Cerebellar nuclear complex (tissue), 1 donor: ENCODE data around the gene ZNF710.

ENCODE experiments used
- DNase-seq, 2 experiments: peaks; one replicate each; lab custom pipeline; 2025; lab: John Stamatoyannopoulos, UW

The ZNF710 gene

GRCh38 chr15:89993349-89993748 lies 7.8 kb upstream of the ZNF710 start:
- DNase-seq = no peak

- DNase-seq = no peak
Observed at GRCh38 chr15:89997079-89997478, 4.0 kb upstream of the ZNF710 start.

- DNase-seq = no peak
Observed at GRCh38 chr15:89998141-89998661, 2.9 kb upstream of the ZNF710 start.

GRCh38 chr15:89998923-89999675 lies 2.0 kb upstream of the ZNF710 start:
- no peak for DNase-seq

- DNase-seq = no peak
Observed at GRCh38 chr15:89999676-90000185, 1.4 kb upstream of the ZNF710 start.

- DNase-seq = no peak
Observed at GRCh38 chr15:90000186-90001001, 730 bp upstream of the ZNF710 start.

- DNase-seq = no peak
Observed at GRCh38 chr15:90001683-90002427, 731 bp downstream of the ZNF710 start.

GRCh38 chr15:90002428-90002844 lies 1.3 kb downstream of the ZNF710 start:
- no peak for DNase-seq

- no peak for DNase-seq
Observed at GRCh38 chr15:90003736-90004135, 2.6 kb downstream of the ZNF710 start.

GRCh38 chr15:90004252-90004651 lies 3.1 kb downstream of the ZNF710 start:
- no peak for DNase-seq

GRCh38 chr15:90004671-90005070 lies 3.5 kb downstream of the ZNF710 start:
- DNase-seq = no peak

- DNase-seq = no peak
Observed at GRCh38 chr15:90006217-90007075, 5.3 kb downstream of the ZNF710 start.

- DNase-seq = no peak
Observed at GRCh38 chr15:90007076-90007460, 5.9 kb downstream of the ZNF710 start.

- DNase-seq = no peak
Observed at GRCh38 chr15:90008607-90009006, 7.5 kb downstream of the ZNF710 start.

GRCh38 chr15:90009301-90010022 lies 8.3 kb downstream of the ZNF710 start:
- DNase-seq = no peak

GRCh38 chr15:90011705-90012104 lies 10.6 kb downstream of the ZNF710 start:
- no peak for DNase-seq

GRCh38 chr15:90013503-90013937 lies 12.4 kb downstream of the ZNF710 start:
- DNase-seq = no peak

- DNase-seq = no peak
Observed at GRCh38 chr15:90015294-90015693, 14.2 kb downstream of the ZNF710 start.

GRCh38 chr15:90015749-90016148 lies 14.6 kb downstream of the ZNF710 start:
- no peak for DNase-seq

- no peak for DNase-seq
Observed at GRCh38 chr15:90016721-90017120, 15.6 kb downstream of the ZNF710 start.
